ENCODE measurements around the gene TGFBI. TPM values are rescaled to one million over a fixed set of nuclear protein-coding genes. Genes with fewer than 3 reads are reported as not detected.

The TGFBI gene
- total RNA-seq, 2 donors from 2014 or later = 17.9 to 41.7 TPM

GRCh38 chr5:135985951-135986350, 42.8 kb upstream of the TGFBI start:
- TF ChIP-seq POLR2A (IDR thresholded peaks at IDR 0.05) (no peak), POLR2AphosphoS5 (IDR thresholded peaks at IDR 0.05) (no peak), CTCF (IDR thresholded peaks at IDR 0.05) (no peak)
- 73% methylated on average over 1 of the region's 1 CpG for WGBS
- Histone ChIP-seq H3K4me3 (no peak overlapping the region), H3K9me3 (no peaks in the 10 kb centered on the region), H3K27me3 (replicated peaks; ENCODE audit: insufficient read depth) (no peaks in the 10 kb centered on the region), H3K4me1 (replicated peaks) (no peaks in the 10 kb centered on the region), H3K27ac (no peak overlapping the region), H3K36me3 (no peaks in the 10 kb centered on the region)
- DNase-seq (ENCODE audit: low spot score) = no peak
- intact Hi-C loops (cut with DNase I) = no loop called here

GRCh38 chr5:135986401-135986800, 42.4 kb upstream of the TGFBI start:
- H3K9me3 ChIP-seq = no peaks in the 10 kb centered on the region
- intact Hi-C loops (cut with DNase I) = no loop called here
- 79% methylated on average over 3 of the region's 3 CpGs for WGBS
- H3K27me3 ChIP-seq (replicated peaks; ENCODE audit: insufficient read depth) = no peaks in the 10 kb centered on the region
- no peaks in the 10 kb centered on the region for H3K36me3 ChIP-seq
- TF ChIP-seq CTCF (IDR thresholded peaks at IDR 0.05) (no peak), POLR2A (IDR thresholded peaks at IDR 0.05) (no peak), POLR2AphosphoS5 (IDR thresholded peaks at IDR 0.05) (no peak)
- no peak for DNase-seq (ENCODE audit: low spot score)
- H3K4me1 ChIP-seq (replicated peaks) = no peaks in the 10 kb centered on the region
- no peak overlapping the region for H3K4me3 ChIP-seq
- no peak overlapping the region for H3K27ac ChIP-seq

GRCh38 chr5:135986891-135987401, 41.8 kb upstream of the TGFBI start:
- Histone ChIP-seq H3K36me3 (no peaks in the 10 kb centered on the region), H3K27ac (no peak overlapping the region), H3K4me3 (no peak overlapping the region), H3K9me3 (no peaks in the 10 kb centered on the region), H3K4me1 (replicated peaks) (no peaks in the 10 kb centered on the region), H3K27me3 (replicated peaks; ENCODE audit: insufficient read depth) (no peaks in the 10 kb centered on the region)
- TF ChIP-seq POLR2AphosphoS5 (IDR thresholded peaks at IDR 0.05) = no peak
- TF ChIP-seq POLR2A (IDR thresholded peaks at IDR 0.05) = no peak
- intact Hi-C loops (cut with DNase I) = no loop called here
- DNase-seq (ENCODE audit: low spot score) = no peak
- WGBS = 68% methylated on average over 3 of the region's 3 CpGs

GRCh38 chr5:135988546-135988945, 40.2 kb upstream of the TGFBI start:
- no peak overlapping the region for H3K4me3 ChIP-seq
- TF ChIP-seq POLR2AphosphoS5 (IDR thresholded peaks at IDR 0.05) (no peak), CTCF (IDR thresholded peaks at IDR 0.05) (no peak), POLR2A (IDR thresholded peaks at IDR 0.05) (no peak)
- H3K4me1 ChIP-seq (replicated peaks) = no peaks in the 10 kb centered on the region
- WGBS = 84% methylated on average over 3 of the region's 3 CpGs
- intact Hi-C loops (cut with DNase I) = no loop called here
- no peaks in the 10 kb centered on the region for H3K27me3 ChIP-seq (replicated peaks; ENCODE audit: insufficient read depth)
- H3K27ac ChIP-seq = no peak overlapping the region
- DNase-seq (ENCODE audit: low spot score) = no peak
- H3K9me3 ChIP-seq = no peaks in the 10 kb centered on the region
- no peaks in the 10 kb centered on the region for H3K36me3 ChIP-seq

GRCh38 chr5:135989686-135990085, 39.1 kb upstream of the TGFBI start:
- intact Hi-C loops (cut with DNase I) = no loop called here
- DNase-seq (ENCODE audit: low spot score) = no peak
- Histone ChIP-seq H3K36me3 (no peaks in the 10 kb centered on the region), H3K9me3 (no peaks in the 10 kb centered on the region), H3K27ac (no peak overlapping the region), H3K4me3 (no peak overlapping the region), H3K4me1 (replicated peaks) (no peaks in the 10 kb centered on the region), H3K27me3 (replicated peaks; ENCODE audit: insufficient read depth) (no peaks in the 10 kb centered on the region)
- TF ChIP-seq CTCF (IDR thresholded peaks at IDR 0.05) = no peak
- no peak for TF ChIP-seq POLR2A (IDR thresholded peaks at IDR 0.05)
- TF ChIP-seq POLR2AphosphoS5 (IDR thresholded peaks at IDR 0.05) = no peak
- 87% methylated on average over 7 of the region's 7 CpGs for WGBS

All from prostate gland (tissue), 2 donors.